Transverse colon (tissue), 4 donors: ENCODE data around the gene SVBP. TPM values are rescaled to one million over a fixed set of nuclear protein-coding genes. Genes with fewer than 3 reads are reported as not detected.

ENCODE experiments used
- DNase-seq: peaks from one replicate; pipeline ENCODE4 v3.0.0-alpha.2; 2019
- H3K27ac ChIP-seq, 4 donors: fragments of 200-600 bp; sonication (generic); 2 replicates each; pipeline ENCODE4 v1.5.1; 2016 to 2018; ENCODE audit warnings: inconsistent platforms in 4 of 4
- H3K27me3 ChIP-seq: fragments of 200-600 bp; sonication (generic); 2 replicates; pipeline ENCODE4 v1.5.1; 2017; ENCODE audit warnings: inconsistent platforms
- H3K36me3 ChIP-seq, 4 donors: fragments of 200-600 bp; sonication (generic); 2 replicates each; pipeline ENCODE4 v1.5.1; 2017 to 2019; ENCODE audit warnings: inconsistent platforms in 4 of 4
- H3K4me1 ChIP-seq, 4 donors: fragments of 200-600 bp; sonication (generic); 2 replicates each; pipeline ENCODE4 v1.5.1; 2017 to 2020; ENCODE audit warnings: inconsistent platforms in 4 of 4
- H3K4me3 ChIP-seq, 4 donors: fragments of 200-600 bp; sonication (generic); 1 replicate in 1 of 4; 2 replicates in 3 of 4; pipeline versions ENCODE4 v1.5.1 to v1.6.1; 2017 to 2019; ENCODE audit warnings: inconsistent platforms in 4 of 4
- H3K9me3 ChIP-seq, 2 donors: fragments of 200-600 bp; sonication (generic); 2 replicates each; pipeline ENCODE4 v1.5.1; 2017 to 2019; ENCODE audit warnings: inconsistent platforms in 2 of 2
- EP300 ChIP-seq: sonication (generic); formaldehyde crosslinking; IDR thresholded peaks from one replicate; pipeline ENCODE4 v1.6.1; 2017; ENCODE audit warnings: antibody characterized with exemption, low read depth
- POLR2A ChIP-seq: fragments of 450-650 bp; IDR thresholded peaks from one replicate; pipeline ENCODE4 v1.6.1; 2016; ENCODE audit warnings: antibody characterized with exemption, mild to moderate bottlenecking, moderate library complexity
- POLR2AphosphoS5 ChIP-seq, 3 donors: sonication (generic); formaldehyde crosslinking; IDR thresholded peaks; one replicate each; pipeline ENCODE4 v1.6.1; 2016; ENCODE audit warnings: antibody characterized with exemption in 3 of 3
- WGBS, 2 donors: methylation state at CpG; one replicate each; pipeline ENCODE4 v1.1.5; 2018; ENCODE audit warnings: low coverage in 1 of 2; 5-methylcytosine and 5-hydroxymethylcytosine counted together
- in situ Hi-C, 4 donors: fragments of 200-750 bp; cut with MboI; loops; one replicate each; pipeline versions ENCODE4 v1.15.0 to v1.15.1; 2017; ENCODE audit warnings: low sequenced_read_pairs in 3 of 4, low pct_ligation_motif_present in 1 of 4, low pct_unique_long_range_greater_than_20kb in 1 of 4
- intact Hi-C: fragments of 100-400 bp; cut with DNase I; formaldehyde crosslinking; loops from one replicate; pipeline ENCODE4 v1.15.1; 2023; ENCODE audit warnings: low total_unique reads
- total RNA-seq, 4 donors: library from RNA; depleted of rRNA; stranded (reverse); fragments of >200 nt; gene quantifications; one replicate each; pipeline ENCODE4 v1.1.0, GENCODE V29; 2016
- TF ChIP-seq, protein P1 (sequence below), 5 experiments: fragments of 200-600 bp in 3 of 5; fragments of 450-650 bp in 2 of 5; sonication (generic) in 3 of 5; IDR thresholded peaks; 1 replicate in 2 of 5; 2 replicates in 3 of 5; pipeline ENCODE4 v1.5.1; 2016 to 2017; ENCODE audit warnings: antibody characterized with exemption in 5 of 5, inconsistent platforms in 3 of 5, mild to moderate bottlenecking in 2 of 5, moderate library complexity in 1 of 5

The SVBP gene
- total RNA-seq, 4 donors from 2014 or later: 15.3 to 33.3 (median 17.6) TPM

GRCh38 chr1:42801832-42802473 lies 15.2 kb downstream of the SVBP start:
- H3K27me3 ChIP-seq: no peaks in the 10 kb centered on the region
- no peak overlapping the region for H3K27ac ChIP-seq
- H3K4me1 ChIP-seq: no peaks in the 10 kb centered on the region
- in situ Hi-C loops: no loop called here
- 67 to 74% methylated on average over 6 to 8 of the region's 8 CpGs for WGBS, 2 donors
- TF ChIP-seq EP300 (no peak), POLR2AphosphoS5 (IDR thresholded peaks at IDR 0.05) (no peak), POLR2A (no peak)
- TF ChIP-seq, protein P1, sequence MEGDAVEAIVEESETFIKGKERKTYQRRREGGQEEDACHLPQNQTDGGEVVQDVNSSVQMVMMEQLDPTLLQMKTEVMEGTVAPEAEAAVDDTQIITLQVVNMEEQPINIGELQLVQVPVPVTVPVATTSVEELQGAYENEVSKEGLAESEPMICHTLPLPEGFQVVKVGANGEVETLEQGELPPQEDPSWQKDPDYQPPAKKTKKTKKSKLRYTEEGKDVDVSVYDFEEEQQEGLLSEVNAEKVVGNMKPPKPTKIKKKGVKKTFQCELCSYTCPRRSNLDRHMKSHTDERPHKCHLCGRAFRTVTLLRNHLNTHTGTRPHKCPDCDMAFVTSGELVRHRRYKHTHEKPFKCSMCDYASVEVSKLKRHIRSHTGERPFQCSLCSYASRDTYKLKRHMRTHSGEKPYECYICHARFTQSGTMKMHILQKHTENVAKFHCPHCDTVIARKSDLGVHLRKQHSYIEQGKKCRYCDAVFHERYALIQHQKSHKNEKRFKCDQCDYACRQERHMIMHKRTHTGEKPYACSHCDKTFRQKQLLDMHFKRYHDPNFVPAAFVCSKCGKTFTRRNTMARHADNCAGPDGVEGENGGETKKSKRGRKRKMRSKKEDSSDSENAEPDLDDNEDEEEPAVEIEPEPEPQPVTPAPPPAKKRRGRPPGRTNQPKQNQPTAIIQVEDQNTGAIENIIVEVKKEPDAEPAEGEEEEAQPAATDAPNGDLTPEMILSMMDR (IDR thresholded peaks at IDR 0.05): no peak
- DNase-seq: no peak
- no peaks in the 10 kb centered on the region for H3K36me3 ChIP-seq
- no peak overlapping the region for H3K4me3 ChIP-seq
- no peaks in the 10 kb centered on the region for H3K9me3 ChIP-seq
- intact Hi-C loops: no loop called here

GRCh38 chr1:42797979-42798378 lies 19.2 kb downstream of the SVBP start:
- Histone ChIP-seq H3K27ac (no peak overlapping the region), H3K36me3 (no peaks in the 10 kb centered on the region), H3K9me3 (no peaks in the 10 kb centered on the region), H3K4me3 (no peak overlapping the region), H3K4me1 (no peaks in the 10 kb centered on the region), H3K27me3 (no peaks in the 10 kb centered on the region)
- intact Hi-C loops (no loop called here), in situ Hi-C loops (loop anchor here in 1 of 4 donors (25.0 kb wide), 1 partner anchor 264 kb away; no protein-coding TSS in a partner anchor)
- no peak for DNase-seq
- 87 to 92% methylated on average over 5 of the region's 5 CpGs for WGBS, 2 donors
- no peak for TF ChIP-seq POLR2A

DNA sequence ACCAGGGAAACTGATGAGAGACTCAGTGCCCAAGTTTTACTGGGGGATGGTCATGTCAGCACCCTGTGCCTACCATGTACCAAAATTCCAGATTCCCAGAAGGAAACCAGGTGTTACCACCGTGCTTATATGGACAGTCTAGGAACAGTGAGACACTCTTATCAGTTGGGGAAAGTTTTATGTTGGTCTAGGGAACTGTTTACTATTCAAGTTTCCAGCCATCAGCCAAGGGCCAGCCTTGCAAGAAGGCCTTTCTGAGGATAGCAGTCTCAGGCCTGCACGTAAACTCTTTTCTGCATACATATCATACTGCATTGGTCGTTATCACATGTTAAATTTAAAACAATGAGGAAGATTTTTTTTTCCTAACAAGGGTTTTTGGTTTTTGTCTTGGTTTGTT lies 19.8 kb downstream of the SVBP start:
- Histone ChIP-seq H3K4me3 (no peak overlapping the region), H3K4me1 (no peaks in the 10 kb centered on the region), H3K27me3 (no peaks in the 10 kb centered on the region), H3K9me3 (no peaks in the 10 kb centered on the region), H3K36me3 (no peaks in the 10 kb centered on the region), H3K27ac (no peak overlapping the region)
- intact Hi-C loops: no loop called here
- DNase-seq: no peak
- in situ Hi-C loops: loop anchor here in 1 of 4 donors (25.0 kb wide), 1 partner anchor 265 kb away; no protein-coding TSS in a partner anchor
- 78 to 79% methylated on average over 1 to 3 of the region's 3 CpGs for WGBS, 2 donors
- TF ChIP-seq POLR2A (no peak), EP300 (no peak), POLR2AphosphoS5 (IDR thresholded peaks at IDR 0.05) (no peak)

- DNase-seq: no peak
- intact Hi-C loops (no loop called here), in situ Hi-C loops (loop anchor here in 1 of 4 donors (25.0 kb wide), 1 partner anchor 268 kb away; no protein-coding TSS in a partner anchor)
- TF ChIP-seq POLR2A (no peak), EP300 (no peak), POLR2AphosphoS5 (IDR thresholded peaks at IDR 0.05) (no peak)
- TF ChIP-seq, protein P1 (IDR thresholded peaks at IDR 0.05): no peak
- H3K27ac ChIP-seq: no peak overlapping the region
- no peaks in the 10 kb centered on the region for H3K4me1 ChIP-seq
- WGBS, 2 donors: 85% methylated on average over 2 of the region's 2 CpGs; no CpG with 5 or more reads in 1 of the 2 donors
- H3K4me3 ChIP-seq: no peak overlapping the region
- no peaks in the 10 kb centered on the region for H3K27me3 ChIP-seq
- no peaks in the 10 kb centered on the region for H3K36me3 ChIP-seq
- no peaks in the 10 kb centered on the region for H3K9me3 ChIP-seq
Measured at GRCh38 chr1:42793824-42794223, 23.4 kb downstream of the SVBP start.

DNA sequence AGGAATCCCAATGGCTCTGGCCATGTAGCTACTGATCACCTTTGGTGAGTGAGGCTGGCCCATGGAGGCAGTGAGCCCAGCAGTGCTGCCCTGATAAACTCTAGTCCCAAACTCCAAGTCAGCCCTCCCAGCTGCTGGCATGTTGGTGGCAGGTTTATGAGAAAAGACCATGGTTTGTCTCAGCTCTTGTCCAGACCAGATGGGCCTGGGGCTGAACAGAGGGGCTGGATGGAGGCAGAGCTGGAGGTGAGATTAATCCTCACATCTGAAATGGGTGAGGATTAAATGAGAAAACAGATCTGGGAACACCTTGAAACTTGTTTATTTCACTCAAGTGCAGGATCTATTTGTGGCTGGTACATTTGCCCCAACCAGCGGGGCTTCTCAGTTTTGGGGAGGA lies 29.2 kb downstream of the SVBP start:
- peaks cover 0 to 11% (median 6%) of the 10 kb centered on the region in 4 donors for H3K4me1 ChIP-seq
- peaks cover 11% of the 10 kb centered on the region for H3K27me3 ChIP-seq
- intact Hi-C loops: no loop called here
- in situ Hi-C loops: loop anchor here in 1 of 4 donors (25.0 kb wide), 1 partner anchor 274 kb away; no protein-coding TSS in a partner anchor
- H3K9me3 ChIP-seq: no peaks in the 10 kb centered on the region
- DNase-seq: no peak
- TF ChIP-seq EP300 (no peak), POLR2A (no peak), POLR2AphosphoS5 (IDR thresholded peaks at IDR 0.05) (no peak)
- TF ChIP-seq, protein P1 (IDR thresholded peaks at IDR 0.05): no peak
- no peaks in the 10 kb centered on the region for H3K36me3 ChIP-seq
- 100% methylated on average over 1 of the region's 1 CpG for WGBS, 2 donors
- H3K27ac ChIP-seq: no peak overlapping the region
- H3K4me3 ChIP-seq: no peak overlapping the region
